Fibroblast of lung (primary cell): ENCODE data around the gene SERPINB4. TPM values are rescaled to one million over a fixed set of nuclear protein-coding genes. Genes with fewer than 3 reads are reported as not detected.
"Not testable (repeated sequence)": the region's sequence is repeated elsewhere in the genome, so short reads cannot be mapped to it uniquely, and the experiment has no call there.

Experiments
- DNase-seq, 2 donors: peaks; one replicate each; pipeline versions ENCODE4 v3.0.0 to v3.0.0-alpha.2; 2010; ENCODE audit warnings: low read depth in 2 of 2
- H2AFZ ChIP-seq: 2 replicates; pipeline ENCODE4 v1.5.1; 2012; ENCODE audit warnings: low read length, control low read depth, inconsistent platforms
- H3K27ac ChIP-seq: 2 replicates; pipeline ENCODE4 v1.5.1; 2011; ENCODE audit warnings: low read length, control low read depth; ENCODE audit not compliant: insufficient read depth
- H3K27me3 ChIP-seq: 2 replicates; pipeline ENCODE4 v1.5.1; 2011; ENCODE audit warnings: mild to moderate bottlenecking, low read length; ENCODE audit not compliant: control insufficient read depth, insufficient read depth
- H3K36me3 ChIP-seq: 2 replicates; pipeline ENCODE4 v1.5.1; 2011; ENCODE audit warnings: low read length; ENCODE audit not compliant: control insufficient read depth, insufficient read depth
- H3K4me1 ChIP-seq: 2 replicates; pipeline ENCODE4 v1.5.1; 2011; ENCODE audit warnings: low read length; ENCODE audit not compliant: control insufficient read depth, insufficient read depth; ENCODE audit errors: extremely low read depth
- H3K4me2 ChIP-seq: 2 replicates; pipeline ENCODE4 v1.5.1; 2011; ENCODE audit warnings: low read length, control low read depth; ENCODE audit not compliant: insufficient read depth; ENCODE audit errors: extremely low read depth
- H3K4me3 ChIP-seq, 4 experiments: fragments of 200-600 bp in 1 of 4; sonication (generic) in 1 of 4; replicated peaks in 1 of 4; 2 replicates each; pipeline ENCODE4 v1.5.1; 2011 to 2016; ENCODE audit warnings: low read length in 4 of 4, low read depth in 3 of 4, mild to moderate bottlenecking in 3 of 4, control low read depth in 2 of 4, inconsistent platforms in 1 of 4, mixed read lengths in 1 of 4; ENCODE audit not compliant: insufficient read depth in 1 of 4; ENCODE audit errors: control extremely low read depth in 1 of 4
- H3K79me2 ChIP-seq: 2 replicates; pipeline ENCODE4 v1.5.1; 2012; ENCODE audit warnings: mild to moderate bottlenecking, low read length, inconsistent platforms; ENCODE audit not compliant: control insufficient read depth, insufficient read depth
- H3K9ac ChIP-seq: 2 replicates; pipeline ENCODE4 v1.5.1; 2011; ENCODE audit warnings: mild to moderate bottlenecking, low read length, control low read depth; ENCODE audit not compliant: insufficient read depth
- H3K9me3 ChIP-seq: 2 replicates; pipeline ENCODE4 v1.5.1; 2012; ENCODE audit warnings: low read depth, low read length; ENCODE audit not compliant: control insufficient read depth, insufficient read depth
- H4K20me1 ChIP-seq: 2 replicates; pipeline ENCODE4 v1.5.1; 2011; ENCODE audit warnings: low read length; ENCODE audit not compliant: control insufficient read depth, insufficient read depth; ENCODE audit errors: extremely low read depth
- EZH2 ChIP-seq: IDR thresholded peaks from 2 replicates; pipeline ENCODE4 v1.5.1; 2012; ENCODE audit warnings: low read length, control low read depth, mild to moderate bottlenecking; ENCODE audit errors: missing control alignments
- polyA plus RNA-seq, 2 donors: library from polyadenylated mRNA; depleted of rRNA in 1 of 2; stranded (reverse) in 1 of 2; unstranded in 1 of 2; fragments of >200 nt; gene quantifications; 2 replicates each; pipeline ENCODE4 v1.2.1, GENCODE V29; 2011 to 2012; ENCODE audit warnings: missing spikeins in 1 of 2
- total RNA-seq: library from RNA; depleted of rRNA; stranded (reverse); fragments of >200 nt; gene quantifications from 2 replicates; pipeline ENCODE4 v1.2.1, GENCODE V29; 2014
- TF ChIP-seq, protein P1 (sequence below), 2 donors: IDR thresholded peaks in 1 of 2; conservative IDR thresholded peaks in 1 of 2; 1 replicate in 1 of 2; 2 replicates in 1 of 2; pipeline ENCODE4 v1.5.1; 2011 to 2012; ENCODE audit warnings: low read length in 2 of 2, control low read depth in 1 of 2, inconsistent platforms in 1 of 2, low read depth in 1 of 2, mild to moderate bottlenecking in 1 of 2

Gene SERPINB4
- total and polyA plus RNA-seq, 2 donors (not counting 1 experiment from before 2014, with no cell fraction given) = not detected

DNA sequence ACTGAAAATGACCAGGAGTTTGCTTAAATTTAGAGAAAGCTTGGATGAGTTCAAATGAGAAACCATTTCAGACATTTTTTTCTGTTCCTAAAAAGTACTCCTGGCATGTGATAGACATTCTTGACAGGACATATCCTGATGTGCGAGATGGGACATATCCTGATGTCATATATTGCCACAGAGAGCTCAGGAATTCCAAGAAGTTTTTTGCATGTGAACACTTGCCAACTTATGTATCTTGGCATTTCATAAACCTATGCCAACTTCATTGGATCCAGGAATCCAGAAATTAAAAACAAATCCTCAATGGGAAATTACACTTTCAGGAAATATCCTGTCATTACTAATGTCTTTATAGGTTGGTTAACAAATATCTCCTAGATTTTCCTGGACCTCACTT lies 20.5 kb upstream of the SERPINB4 start:
- Histone ChIP-seq H3K4me3 (no peak overlapping the region), H3K4me2 (no peak overlapping the region), H3K27me3 (no peaks in the 10 kb centered on the region), H3K9ac (no peak overlapping the region), H4K20me1 (no peaks in the 10 kb centered on the region), H3K79me2 (no peaks in the 10 kb centered on the region), H3K4me1 (no peaks in the 10 kb centered on the region), H2AFZ (no peak overlapping the region), H3K27ac (no peak overlapping the region), H3K9me3 (no peaks in the 10 kb centered on the region), H3K36me3 (no peaks in the 10 kb centered on the region)
- no peak for DNase-seq
- no peak for TF ChIP-seq EZH2
- TF ChIP-seq, protein P1, sequence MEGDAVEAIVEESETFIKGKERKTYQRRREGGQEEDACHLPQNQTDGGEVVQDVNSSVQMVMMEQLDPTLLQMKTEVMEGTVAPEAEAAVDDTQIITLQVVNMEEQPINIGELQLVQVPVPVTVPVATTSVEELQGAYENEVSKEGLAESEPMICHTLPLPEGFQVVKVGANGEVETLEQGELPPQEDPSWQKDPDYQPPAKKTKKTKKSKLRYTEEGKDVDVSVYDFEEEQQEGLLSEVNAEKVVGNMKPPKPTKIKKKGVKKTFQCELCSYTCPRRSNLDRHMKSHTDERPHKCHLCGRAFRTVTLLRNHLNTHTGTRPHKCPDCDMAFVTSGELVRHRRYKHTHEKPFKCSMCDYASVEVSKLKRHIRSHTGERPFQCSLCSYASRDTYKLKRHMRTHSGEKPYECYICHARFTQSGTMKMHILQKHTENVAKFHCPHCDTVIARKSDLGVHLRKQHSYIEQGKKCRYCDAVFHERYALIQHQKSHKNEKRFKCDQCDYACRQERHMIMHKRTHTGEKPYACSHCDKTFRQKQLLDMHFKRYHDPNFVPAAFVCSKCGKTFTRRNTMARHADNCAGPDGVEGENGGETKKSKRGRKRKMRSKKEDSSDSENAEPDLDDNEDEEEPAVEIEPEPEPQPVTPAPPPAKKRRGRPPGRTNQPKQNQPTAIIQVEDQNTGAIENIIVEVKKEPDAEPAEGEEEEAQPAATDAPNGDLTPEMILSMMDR (conservative IDR thresholded peaks at IDR 0.05 in 1 of 2, IDR thresholded peaks at IDR 0.05 in 1 of 2; ENCODE audit: low read depth in 1 of 2, low read length in 2 of 2) = no peak

DNA sequence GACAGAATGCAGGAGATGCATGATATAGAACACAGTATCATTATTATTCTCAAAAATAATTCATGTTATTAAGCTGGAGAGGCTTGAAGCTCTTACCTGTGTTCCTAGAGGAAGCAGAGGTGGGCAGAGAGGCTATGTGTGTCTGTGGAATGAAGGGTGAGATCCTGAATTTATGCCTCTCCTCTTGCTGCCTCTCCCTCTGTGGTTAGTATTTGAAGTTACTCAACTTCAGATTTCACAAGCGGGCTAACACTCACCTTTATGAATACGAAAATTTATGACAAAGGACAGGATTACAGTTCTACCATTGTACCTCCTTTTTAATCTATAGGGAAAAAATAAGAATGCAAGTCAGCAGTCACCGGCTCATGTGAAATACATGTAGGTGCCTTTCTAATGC lies 17.7 kb upstream of the SERPINB4 start, which contains the start of gene SERPINB3:
SERPINB3 (minus strand) TSS at position 144 of the 400 bp plus-strand sequence. CDS start 677 bp downstream, outside the sequence.
- not testable (repeated sequence) for H4K20me1 ChIP-seq, H3K79me2 ChIP-seq, DNase-seq, H3K27ac ChIP-seq, H3K9me3 ChIP-seq, H3K36me3 ChIP-seq, H2AFZ ChIP-seq, H3K4me3 ChIP-seq, H3K4me1 ChIP-seq, H3K4me2 ChIP-seq, H3K27me3 ChIP-seq, H3K9ac ChIP-seq

DNA sequence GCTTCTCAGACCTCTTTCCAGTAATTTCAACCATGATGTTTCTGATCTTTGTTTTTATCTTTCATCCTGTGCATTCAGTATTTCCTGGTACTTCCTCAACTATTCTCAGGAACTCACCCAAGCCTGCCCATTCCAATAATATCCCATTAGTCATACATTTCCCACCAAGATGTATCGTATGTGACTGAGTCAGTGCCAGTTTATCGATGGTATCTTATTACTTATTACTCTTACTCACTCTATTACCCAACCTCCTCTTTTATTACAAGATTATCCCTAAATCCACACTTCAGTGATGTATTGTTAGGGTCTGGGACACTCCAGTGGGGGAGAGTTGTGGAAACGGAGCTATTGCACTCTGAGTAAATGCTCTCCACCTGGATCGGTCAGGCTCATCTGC lies 14.9 kb upstream of the SERPINB4 start:
- not testable (repeated sequence) for H3K4me3 ChIP-seq

DNA sequence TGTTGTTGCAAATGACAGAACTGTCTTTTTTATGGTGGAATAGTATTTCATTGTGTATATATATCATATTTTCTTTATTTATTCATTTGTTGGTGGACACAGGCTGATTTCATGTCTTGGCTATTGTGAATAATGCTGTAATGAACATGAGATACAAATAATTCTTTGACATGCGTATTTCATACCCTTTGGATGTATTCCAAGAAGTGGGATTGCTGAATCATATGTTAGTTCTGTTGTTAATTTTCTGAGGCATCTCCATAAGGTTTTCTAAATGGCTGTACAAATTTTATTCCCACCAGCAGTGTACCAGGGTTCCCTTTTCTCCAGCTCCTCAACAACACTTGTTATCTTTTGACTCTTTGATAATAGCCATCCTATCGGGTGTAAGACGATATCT lies 6.2 kb upstream of the SERPINB4 start:
- H3K79me2 ChIP-seq, H3K4me1 ChIP-seq, H3K9me3 ChIP-seq, H3K36me3 ChIP-seq, H3K27me3 ChIP-seq, H2AFZ ChIP-seq, H3K4me3 ChIP-seq, H3K9ac ChIP-seq, H3K4me2 ChIP-seq, H4K20me1 ChIP-seq, H3K27ac ChIP-seq: not testable (repeated sequence)
- DNase-seq = peak in 1 of 2 donors; percentile 6

More for the DNA sequence above, 14.9 kb upstream of the SERPINB4 start:
- not testable (repeated sequence) for DNase-seq, H4K20me1 ChIP-seq, H2AFZ ChIP-seq, H3K4me2 ChIP-seq, H3K27ac ChIP-seq, H3K79me2 ChIP-seq, H3K9ac ChIP-seq, H3K27me3 ChIP-seq, H3K36me3 ChIP-seq, H3K9me3 ChIP-seq, H3K4me1 ChIP-seq
